ENCODE measurements around the gene ALKBH2.

The ALKBH2 gene

GRCh38 chr12:109110988-109111495 lies 17.8 kb upstream of the ALKBH2 start:
- peak; percentile 94 for ATAC-seq
- TF ChIP-seq, protein P1, sequence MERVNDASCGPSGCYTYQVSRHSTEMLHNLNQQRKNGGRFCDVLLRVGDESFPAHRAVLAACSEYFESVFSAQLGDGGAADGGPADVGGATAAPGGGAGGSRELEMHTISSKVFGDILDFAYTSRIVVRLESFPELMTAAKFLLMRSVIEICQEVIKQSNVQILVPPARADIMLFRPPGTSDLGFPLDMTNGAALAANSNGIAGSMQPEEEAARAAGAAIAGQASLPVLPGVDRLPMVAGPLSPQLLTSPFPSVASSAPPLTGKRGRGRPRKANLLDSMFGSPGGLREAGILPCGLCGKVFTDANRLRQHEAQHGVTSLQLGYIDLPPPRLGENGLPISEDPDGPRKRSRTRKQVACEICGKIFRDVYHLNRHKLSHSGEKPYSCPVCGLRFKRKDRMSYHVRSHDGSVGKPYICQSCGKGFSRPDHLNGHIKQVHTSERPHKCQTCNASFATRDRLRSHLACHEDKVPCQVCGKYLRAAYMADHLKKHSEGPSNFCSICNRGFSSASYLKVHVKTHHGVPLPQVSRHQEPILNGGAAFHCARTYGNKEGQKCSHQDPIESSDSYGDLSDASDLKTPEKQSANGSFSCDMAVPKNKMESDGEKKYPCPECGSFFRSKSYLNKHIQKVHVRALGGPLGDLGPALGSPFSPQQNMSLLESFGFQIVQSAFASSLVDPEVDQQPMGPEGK (CRISPR knock-in tag; IDR thresholded peaks at IDR 0.05; ENCODE audit: borderline replicate concordance) = peak; percentile 15; the same call in 1 of the 2 replicates
- TF ChIP-seq ZNF70 (CRISPR knock-in tag; IDR thresholded peaks at IDR 0.05) (no peak), BACH2 (CRISPR knock-in tag; IDR thresholded peaks at IDR 0.05; ENCODE audit: borderline replicate concordance) (no peak), TCF4 (CRISPR knock-in tag; IDR thresholded peaks at IDR 0.05; ENCODE audit: borderline replicate concordance) (peak; percentile 61; the same call in 1 of the 2 replicates), ESRRG (CRISPR knock-in tag; IDR thresholded peaks at IDR 0.05) (0 out of 2 replicates have a peak, but pooled peaks have one; percentile 17)
- TF ChIP-seq, protein P2, sequence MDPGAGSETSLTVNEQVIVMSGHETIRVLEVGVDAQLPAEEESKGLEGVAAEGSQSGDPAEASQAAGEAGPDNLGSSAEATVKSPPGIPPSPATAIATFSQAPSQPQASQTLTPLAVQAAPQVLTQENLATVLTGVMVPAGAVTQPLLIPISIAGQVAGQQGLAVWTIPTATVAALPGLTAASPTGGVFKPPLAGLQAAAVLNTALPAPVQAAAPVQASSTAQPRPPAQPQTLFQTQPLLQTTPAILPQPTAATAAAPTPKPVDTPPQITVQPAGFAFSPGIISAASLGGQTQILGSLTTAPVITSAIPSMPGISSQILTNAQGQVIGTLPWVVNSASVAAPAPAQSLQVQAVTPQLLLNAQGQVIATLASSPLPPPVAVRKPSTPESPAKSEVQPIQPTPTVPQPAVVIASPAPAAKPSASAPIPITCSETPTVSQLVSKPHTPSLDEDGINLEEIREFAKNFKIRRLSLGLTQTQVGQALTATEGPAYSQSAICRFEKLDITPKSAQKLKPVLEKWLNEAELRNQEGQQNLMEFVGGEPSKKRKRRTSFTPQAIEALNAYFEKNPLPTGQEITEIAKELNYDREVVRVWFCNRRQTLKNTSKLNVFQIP (CRISPR knock-in tag; IDR thresholded peaks at IDR 0.05; ENCODE audit: borderline replicate concordance, low read depth) = no peak
- TF ChIP-seq, protein P3, sequence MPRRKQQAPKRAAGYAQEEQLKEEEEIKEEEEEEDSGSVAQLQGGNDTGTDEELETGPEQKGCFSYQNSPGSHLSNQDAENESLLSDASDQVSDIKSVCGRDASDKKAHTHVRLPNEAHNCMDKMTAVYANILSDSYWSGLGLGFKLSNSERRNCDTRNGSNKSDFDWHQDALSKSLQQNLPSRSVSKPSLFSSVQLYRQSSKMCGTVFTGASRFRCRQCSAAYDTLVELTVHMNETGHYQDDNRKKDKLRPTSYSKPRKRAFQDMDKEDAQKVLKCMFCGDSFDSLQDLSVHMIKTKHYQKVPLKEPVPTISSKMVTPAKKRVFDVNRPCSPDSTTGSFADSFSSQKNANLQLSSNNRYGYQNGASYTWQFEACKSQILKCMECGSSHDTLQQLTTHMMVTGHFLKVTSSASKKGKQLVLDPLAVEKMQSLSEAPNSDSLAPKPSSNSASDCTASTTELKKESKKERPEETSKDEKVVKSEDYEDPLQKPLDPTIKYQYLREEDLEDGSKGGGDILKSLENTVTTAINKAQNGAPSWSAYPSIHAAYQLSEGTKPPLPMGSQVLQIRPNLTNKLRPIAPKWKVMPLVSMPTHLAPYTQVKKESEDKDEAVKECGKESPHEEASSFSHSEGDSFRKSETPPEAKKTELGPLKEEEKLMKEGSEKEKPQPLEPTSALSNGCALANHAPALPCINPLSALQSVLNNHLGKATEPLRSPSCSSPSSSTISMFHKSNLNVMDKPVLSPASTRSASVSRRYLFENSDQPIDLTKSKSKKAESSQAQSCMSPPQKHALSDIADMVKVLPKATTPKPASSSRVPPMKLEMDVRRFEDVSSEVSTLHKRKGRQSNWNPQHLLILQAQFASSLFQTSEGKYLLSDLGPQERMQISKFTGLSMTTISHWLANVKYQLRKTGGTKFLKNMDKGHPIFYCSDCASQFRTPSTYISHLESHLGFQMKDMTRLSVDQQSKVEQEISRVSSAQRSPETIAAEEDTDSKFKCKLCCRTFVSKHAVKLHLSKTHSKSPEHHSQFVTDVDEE (CRISPR knock-in tag; IDR thresholded peaks at IDR 0.05) = peak; percentile 42; the same call in 1 of the 2 replicates

DNA sequence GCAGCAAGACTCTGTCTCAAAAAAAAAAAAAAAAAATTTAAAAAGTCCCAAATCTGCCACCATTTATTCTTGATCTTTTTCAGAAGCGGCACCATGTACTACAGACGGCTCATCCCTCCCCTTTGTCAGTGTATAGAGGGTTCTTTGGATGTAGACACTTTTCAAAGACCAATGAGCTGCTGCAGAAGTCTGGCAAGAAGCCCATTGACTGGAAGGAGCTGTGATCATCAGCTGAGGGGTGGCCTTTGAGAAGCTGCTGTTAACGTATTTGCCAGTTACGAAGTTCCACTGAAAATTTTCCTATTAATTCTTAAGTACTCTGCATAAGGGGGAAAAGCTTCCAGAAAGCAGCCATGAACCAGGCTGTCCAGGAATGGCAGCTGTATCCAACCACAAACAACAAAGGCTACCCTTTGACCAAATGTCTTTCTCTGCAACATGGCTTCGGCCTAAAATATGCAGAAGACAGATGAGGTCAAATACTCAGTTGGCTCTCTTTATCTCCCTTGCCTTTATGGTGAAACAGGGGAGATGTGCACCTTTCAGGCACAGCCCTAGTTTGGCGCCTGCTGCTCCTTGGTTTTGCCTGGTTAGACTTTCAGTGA lies 16.6 kb upstream of the ALKBH2 start:
- TF ChIP-seq SNAI2 (CRISPR knock-in tag; IDR thresholded peaks at IDR 0.05) (no peak), CSDC2 (CRISPR knock-in tag; IDR thresholded peaks at IDR 0.05) (no peak), ZFP30 (CRISPR knock-in tag; IDR thresholded peaks at IDR 0.05) (no peak)

GRCh38 chr12:109105176-109105575 lies 11.9 kb upstream of the ALKBH2 start:
- no peak for ATAC-seq
- TF ChIP-seq, protein P3 (CRISPR knock-in tag; IDR thresholded peaks at IDR 0.05) = no peak
- no peak for TF ChIP-seq ARNTL (CRISPR knock-in tag; IDR thresholded peaks at IDR 0.05; ENCODE audit: borderline replicate concordance, low read depth)
- TF ChIP-seq RARB (CRISPR knock-in tag; IDR thresholded peaks at IDR 0.05) = no peak
- no peak for TF ChIP-seq ZNF70 (CRISPR knock-in tag; IDR thresholded peaks at IDR 0.05)
- no peak for TF ChIP-seq CSDC2 (CRISPR knock-in tag; IDR thresholded peaks at IDR 0.05)
- no peak for TF ChIP-seq TCF4 (CRISPR knock-in tag; IDR thresholded peaks at IDR 0.05; ENCODE audit: borderline replicate concordance)
- TF ChIP-seq ESRRG (CRISPR knock-in tag; IDR thresholded peaks at IDR 0.05) = no peak
- no peak for TF ChIP-seq BACH2 (CRISPR knock-in tag; IDR thresholded peaks at IDR 0.05; ENCODE audit: borderline replicate concordance)
- no peak for TF ChIP-seq ZNF565 (CRISPR knock-in tag; conservative IDR thresholded peaks at IDR 0.05; ENCODE audit: low read depth)
- TF ChIP-seq, protein P4, sequence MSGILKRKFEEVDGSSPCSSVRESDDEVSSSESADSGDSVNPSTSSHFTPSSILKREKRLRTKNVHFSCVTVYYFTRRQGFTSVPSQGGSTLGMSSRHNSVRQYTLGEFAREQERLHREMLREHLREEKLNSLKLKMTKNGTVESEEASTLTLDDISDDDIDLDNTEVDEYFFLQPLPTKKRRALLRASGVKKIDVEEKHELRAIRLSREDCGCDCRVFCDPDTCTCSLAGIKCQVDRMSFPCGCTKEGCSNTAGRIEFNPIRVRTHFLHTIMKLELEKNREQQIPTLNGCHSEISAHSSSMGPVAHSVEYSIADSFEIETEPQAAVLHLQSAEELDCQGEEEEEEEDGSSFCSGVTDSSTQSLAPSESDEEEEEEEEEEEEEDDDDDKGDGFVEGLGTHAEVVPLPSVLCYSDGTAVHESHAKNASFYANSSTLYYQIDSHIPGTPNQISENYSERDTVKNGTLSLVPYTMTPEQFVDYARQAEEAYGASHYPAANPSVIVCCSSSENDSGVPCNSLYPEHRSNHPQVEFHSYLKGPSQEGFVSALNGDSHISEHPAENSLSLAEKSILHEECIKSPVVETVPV (CRISPR knock-in tag; IDR thresholded peaks at IDR 0.05) = no peak
- TF ChIP-seq ZFP30 (CRISPR knock-in tag; IDR thresholded peaks at IDR 0.05) = no peak
- no peak for TF ChIP-seq ZFP3 (CRISPR knock-in tag; IDR thresholded peaks at IDR 0.05)
- no peak for TF ChIP-seq ZC3H10 (CRISPR knock-in tag; IDR thresholded peaks at IDR 0.05)
- TF ChIP-seq SNAI2 (CRISPR knock-in tag; IDR thresholded peaks at IDR 0.05) = no peak
- TF ChIP-seq, protein P1 (CRISPR knock-in tag; IDR thresholded peaks at IDR 0.05; ENCODE audit: borderline replicate concordance) = no peak

More for the DNA sequence above, 16.6 kb upstream of the ALKBH2 start:
- ATAC-seq = no peak
